MM.1S (cell line): Measurements from ENCODE around the gene PUS10.

ENCODE experiments used
- EZH2 ChIP-seq: fragments of 300-600 bp; sonication (generic); optimal IDR thresholded peaks from 2 replicates; pipeline ENCODE3; 2017; ENCODE audit warnings: low read depth, mild to moderate bottlenecking, antibody characterized with exemption, low read length, mixed read lengths
- TF ChIP-seq, protein P1 (sequence below): fragments of 300-600 bp; sonication (generic); IDR thresholded peaks from 2 replicates; pipeline ENCODE4 v1.5.1; 2016; ENCODE audit warnings: antibody characterized with exemption, low read length, mixed read lengths

- TF ChIP-seq, protein P1, sequence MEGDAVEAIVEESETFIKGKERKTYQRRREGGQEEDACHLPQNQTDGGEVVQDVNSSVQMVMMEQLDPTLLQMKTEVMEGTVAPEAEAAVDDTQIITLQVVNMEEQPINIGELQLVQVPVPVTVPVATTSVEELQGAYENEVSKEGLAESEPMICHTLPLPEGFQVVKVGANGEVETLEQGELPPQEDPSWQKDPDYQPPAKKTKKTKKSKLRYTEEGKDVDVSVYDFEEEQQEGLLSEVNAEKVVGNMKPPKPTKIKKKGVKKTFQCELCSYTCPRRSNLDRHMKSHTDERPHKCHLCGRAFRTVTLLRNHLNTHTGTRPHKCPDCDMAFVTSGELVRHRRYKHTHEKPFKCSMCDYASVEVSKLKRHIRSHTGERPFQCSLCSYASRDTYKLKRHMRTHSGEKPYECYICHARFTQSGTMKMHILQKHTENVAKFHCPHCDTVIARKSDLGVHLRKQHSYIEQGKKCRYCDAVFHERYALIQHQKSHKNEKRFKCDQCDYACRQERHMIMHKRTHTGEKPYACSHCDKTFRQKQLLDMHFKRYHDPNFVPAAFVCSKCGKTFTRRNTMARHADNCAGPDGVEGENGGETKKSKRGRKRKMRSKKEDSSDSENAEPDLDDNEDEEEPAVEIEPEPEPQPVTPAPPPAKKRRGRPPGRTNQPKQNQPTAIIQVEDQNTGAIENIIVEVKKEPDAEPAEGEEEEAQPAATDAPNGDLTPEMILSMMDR = no peak
- no peak for TF ChIP-seq EZH2
These were observed 41.3 kb upstream of the PUS10 start for GRCh38 chr2:61059382-61059781.
